Ishikawa (cell line): ENCODE results near the gene CAMKK1.

Experiments used
- CEBPB ChIP-seq: IDR thresholded peaks from 2 replicates; pipeline ENCODE4 v1.6.1; 2012
- CREB1 ChIP-seq: IDR thresholded peaks from 2 replicates; pipeline ENCODE4 v1.6.1; 2012; ENCODE audit warnings: low read depth
- EGR1 ChIP-seq: IDR thresholded peaks from 2 replicates; pipeline ENCODE4 v1.6.1; 2012
- EP300 ChIP-seq: IDR thresholded peaks from 2 replicates; pipeline ENCODE4 v1.6.1; 2012; ENCODE audit warnings: borderline replicate concordance
- FOXM1 ChIP-seq: IDR thresholded peaks from 2 replicates; pipeline ENCODE4 v1.6.1; 2012; ENCODE audit warnings: low read depth, borderline replicate concordance
- NFIC ChIP-seq: IDR thresholded peaks from 2 replicates; pipeline ENCODE4 v1.6.1; 2012
- RAD21 ChIP-seq: IDR thresholded peaks from 2 replicates; pipeline ENCODE4 v1.6.1; 2012; ENCODE audit warnings: low read depth
- TAF1 ChIP-seq: IDR thresholded peaks from 2 replicates; pipeline ENCODE4 v1.6.1; 2012; ENCODE audit warnings: low read depth, mild to moderate bottlenecking
- TCF12 ChIP-seq: IDR thresholded peaks from 2 replicates; pipeline ENCODE4 v1.6.1; 2012; ENCODE audit warnings: low read depth
- TEAD4 ChIP-seq: IDR thresholded peaks from 2 replicates; pipeline ENCODE4 v1.6.1; 2012
- YY1 ChIP-seq: IDR thresholded peaks from 2 replicates; pipeline ENCODE4 v1.6.1; 2012; ENCODE audit warnings: low read depth
- ZBTB7A ChIP-seq: IDR thresholded peaks from 2 replicates; pipeline ENCODE4 v1.6.1; 2012; ENCODE audit warnings: low read depth
- TF ChIP-seq, protein P1 (sequence below): IDR thresholded peaks from 2 replicates; pipeline ENCODE4 v1.6.1; 2012
- TF ChIP-seq, protein P2 (sequence below): IDR thresholded peaks from 2 replicates; pipeline ENCODE4 v1.6.1; 2012
- TF ChIP-seq, protein P3 (sequence below): IDR thresholded peaks from 2 replicates; pipeline ENCODE4 v1.6.1; 2012; ENCODE audit warnings: low read depth, mild to moderate bottlenecking

The CAMKK1 gene

DNA sequence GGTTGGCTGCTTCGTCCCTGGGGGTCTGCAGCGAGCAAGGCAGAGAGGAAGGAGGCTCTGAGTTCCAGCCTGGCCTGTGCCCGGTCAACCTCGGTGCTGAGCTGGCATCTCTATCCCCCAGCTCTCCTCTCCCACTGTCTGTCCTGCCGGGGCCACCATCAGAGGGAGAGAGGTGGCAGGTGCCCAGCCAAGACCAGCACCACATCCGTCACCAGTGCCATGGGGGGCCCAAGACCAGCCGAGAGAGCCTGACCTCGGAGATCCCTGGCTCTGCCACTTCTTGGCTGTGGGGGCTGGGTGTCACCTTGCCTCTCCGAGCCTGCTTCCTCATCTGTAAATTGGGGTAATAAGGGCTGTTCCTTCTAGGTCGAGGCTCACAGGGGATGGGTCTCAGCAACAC is 24.0 kb upstream of the CAMKK1 start:
- TF ChIP-seq, protein P1, sequence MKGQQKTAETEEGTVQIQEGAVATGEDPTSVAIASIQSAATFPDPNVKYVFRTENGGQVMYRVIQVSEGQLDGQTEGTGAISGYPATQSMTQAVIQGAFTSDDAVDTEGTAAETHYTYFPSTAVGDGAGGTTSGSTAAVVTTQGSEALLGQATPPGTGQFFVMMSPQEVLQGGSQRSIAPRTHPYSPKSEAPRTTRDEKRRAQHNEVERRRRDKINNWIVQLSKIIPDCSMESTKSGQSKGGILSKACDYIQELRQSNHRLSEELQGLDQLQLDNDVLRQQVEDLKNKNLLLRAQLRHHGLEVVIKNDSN, result no peak
- TF ChIP-seq RAD21, result no peak
- TF ChIP-seq, protein P2, sequence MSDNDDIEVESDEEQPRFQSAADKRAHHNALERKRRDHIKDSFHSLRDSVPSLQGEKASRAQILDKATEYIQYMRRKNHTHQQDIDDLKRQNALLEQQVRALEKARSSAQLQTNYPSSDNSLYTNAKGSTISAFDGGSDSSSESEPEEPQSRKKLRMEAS, result no peak
- TF ChIP-seq YY1, result no peak
- TF ChIP-seq TCF12, result no peak
- no peak for TF ChIP-seq EGR1

DNA sequence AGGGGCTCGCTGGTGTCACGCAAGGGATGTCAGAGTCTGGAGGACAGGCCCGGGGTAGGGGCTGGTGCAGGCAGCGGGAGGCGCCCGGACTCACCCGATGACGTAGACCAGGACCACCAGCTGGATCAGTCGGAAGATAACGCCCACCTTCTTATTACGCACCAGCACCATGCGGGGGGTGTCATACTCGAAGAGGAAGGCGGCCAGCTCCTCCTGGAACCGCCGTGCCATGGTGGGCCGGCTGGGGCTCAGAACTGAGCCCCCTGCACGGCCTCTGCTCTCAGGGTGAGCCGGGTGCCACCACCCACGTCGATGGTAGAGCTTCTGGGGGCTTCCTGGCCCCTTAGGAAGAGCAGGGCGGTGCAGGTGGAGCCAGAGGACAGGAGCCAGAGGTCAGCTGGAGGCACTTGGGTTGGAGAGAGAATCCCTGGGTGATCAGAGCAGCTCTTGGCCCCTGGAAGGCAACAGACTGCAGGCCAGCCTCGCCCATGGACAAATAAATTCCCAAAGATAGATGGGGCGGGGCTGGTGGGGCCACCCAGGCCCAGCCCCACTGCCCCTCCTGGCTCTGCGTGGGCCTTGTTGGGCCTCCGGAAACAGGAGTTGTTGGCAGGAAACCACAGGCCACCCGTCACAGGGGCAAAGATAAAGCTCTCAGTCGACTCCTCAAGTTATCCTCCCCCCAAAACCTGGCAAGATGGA is 23.3 kb upstream of the CAMKK1 start, which contains the start of gene P2RX1:
TSS of gene P2RX1 (minus strand) at position 471 of the 702 bp plus-strand sequence. CDS start at position 231, 240 bp downstream.
- TF ChIP-seq EP300 (no peak), YY1 (no peak)

DNA sequence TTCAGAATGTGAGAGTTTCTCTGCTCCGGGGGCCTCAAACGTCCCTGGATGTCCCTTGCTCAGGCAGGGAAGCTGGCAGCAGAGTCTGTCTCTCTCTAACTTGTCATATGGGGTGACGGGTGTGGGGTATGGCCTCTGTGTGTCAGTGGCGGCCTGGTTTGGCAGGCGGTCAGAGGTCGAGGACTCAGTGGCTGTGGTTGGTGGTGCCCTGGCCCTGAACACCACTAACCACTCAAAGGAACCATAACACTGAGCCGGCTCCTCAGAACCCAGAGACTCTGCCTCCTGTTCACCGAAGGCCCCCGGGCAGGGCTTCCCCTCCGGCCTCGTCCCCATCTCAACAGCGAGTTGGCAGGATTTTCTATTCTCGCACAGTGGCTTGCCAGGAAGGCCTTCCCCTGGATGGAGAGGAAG is 22.7 kb upstream of the CAMKK1 start:
- TF ChIP-seq FOXM1 (no peak), TEAD4 (no peak), NFIC (no peak), TCF12 (no peak), RAD21 (no peak), EP300 (no peak), CREB1 (no peak)
- TF ChIP-seq, protein P3, sequence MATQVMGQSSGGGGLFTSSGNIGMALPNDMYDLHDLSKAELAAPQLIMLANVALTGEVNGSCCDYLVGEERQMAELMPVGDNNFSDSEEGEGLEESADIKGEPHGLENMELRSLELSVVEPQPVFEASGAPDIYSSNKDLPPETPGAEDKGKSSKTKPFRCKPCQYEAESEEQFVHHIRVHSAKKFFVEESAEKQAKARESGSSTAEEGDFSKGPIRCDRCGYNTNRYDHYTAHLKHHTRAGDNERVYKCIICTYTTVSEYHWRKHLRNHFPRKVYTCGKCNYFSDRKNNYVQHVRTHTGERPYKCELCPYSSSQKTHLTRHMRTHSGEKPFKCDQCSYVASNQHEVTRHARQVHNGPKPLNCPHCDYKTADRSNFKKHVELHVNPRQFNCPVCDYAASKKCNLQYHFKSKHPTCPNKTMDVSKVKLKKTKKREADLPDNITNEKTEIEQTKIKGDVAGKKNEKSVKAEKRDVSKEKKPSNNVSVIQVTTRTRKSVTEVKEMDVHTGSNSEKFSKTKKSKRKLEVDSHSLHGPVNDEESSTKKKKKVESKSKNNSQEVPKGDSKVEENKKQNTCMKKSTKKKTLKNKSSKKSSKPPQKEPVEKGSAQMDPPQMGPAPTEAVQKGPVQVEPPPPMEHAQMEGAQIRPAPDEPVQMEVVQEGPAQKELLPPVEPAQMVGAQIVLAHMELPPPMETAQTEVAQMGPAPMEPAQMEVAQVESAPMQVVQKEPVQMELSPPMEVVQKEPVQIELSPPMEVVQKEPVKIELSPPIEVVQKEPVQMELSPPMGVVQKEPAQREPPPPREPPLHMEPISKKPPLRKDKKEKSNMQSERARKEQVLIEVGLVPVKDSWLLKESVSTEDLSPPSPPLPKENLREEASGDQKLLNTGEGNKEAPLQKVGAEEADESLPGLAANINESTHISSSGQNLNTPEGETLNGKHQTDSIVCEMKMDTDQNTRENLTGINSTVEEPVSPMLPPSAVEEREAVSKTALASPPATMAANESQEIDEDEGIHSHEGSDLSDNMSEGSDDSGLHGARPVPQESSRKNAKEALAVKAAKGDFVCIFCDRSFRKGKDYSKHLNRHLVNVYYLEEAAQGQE, result no peak
- TF ChIP-seq, protein P2, result no peak
- TF ChIP-seq, protein P1, result no peak

DNA sequence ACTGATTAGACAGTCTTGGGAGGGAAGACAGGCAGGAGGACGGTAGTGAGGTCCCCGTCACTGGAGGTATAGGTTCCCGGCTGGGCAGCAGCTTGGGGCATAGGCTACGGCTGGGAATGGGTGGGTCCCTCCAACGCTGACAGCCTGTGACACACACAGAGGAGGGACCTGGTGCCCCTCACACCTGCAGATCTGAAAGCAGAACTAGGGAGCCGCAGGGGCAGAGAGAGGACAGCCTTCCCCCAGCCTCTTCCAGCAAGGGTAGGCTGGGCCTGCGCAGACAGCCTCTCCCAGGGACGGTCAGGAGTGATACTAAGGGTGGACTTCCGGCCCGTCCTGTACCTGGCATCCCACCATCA is 21.4 kb upstream of the CAMKK1 start:
- TF ChIP-seq NFIC, result no peak
- no peak for TF ChIP-seq RAD21
- no peak for TF ChIP-seq TCF12
- TF ChIP-seq, protein P1, result no peak
- TF ChIP-seq YY1, result no peak
- no peak for TF ChIP-seq ZBTB7A

DNA sequence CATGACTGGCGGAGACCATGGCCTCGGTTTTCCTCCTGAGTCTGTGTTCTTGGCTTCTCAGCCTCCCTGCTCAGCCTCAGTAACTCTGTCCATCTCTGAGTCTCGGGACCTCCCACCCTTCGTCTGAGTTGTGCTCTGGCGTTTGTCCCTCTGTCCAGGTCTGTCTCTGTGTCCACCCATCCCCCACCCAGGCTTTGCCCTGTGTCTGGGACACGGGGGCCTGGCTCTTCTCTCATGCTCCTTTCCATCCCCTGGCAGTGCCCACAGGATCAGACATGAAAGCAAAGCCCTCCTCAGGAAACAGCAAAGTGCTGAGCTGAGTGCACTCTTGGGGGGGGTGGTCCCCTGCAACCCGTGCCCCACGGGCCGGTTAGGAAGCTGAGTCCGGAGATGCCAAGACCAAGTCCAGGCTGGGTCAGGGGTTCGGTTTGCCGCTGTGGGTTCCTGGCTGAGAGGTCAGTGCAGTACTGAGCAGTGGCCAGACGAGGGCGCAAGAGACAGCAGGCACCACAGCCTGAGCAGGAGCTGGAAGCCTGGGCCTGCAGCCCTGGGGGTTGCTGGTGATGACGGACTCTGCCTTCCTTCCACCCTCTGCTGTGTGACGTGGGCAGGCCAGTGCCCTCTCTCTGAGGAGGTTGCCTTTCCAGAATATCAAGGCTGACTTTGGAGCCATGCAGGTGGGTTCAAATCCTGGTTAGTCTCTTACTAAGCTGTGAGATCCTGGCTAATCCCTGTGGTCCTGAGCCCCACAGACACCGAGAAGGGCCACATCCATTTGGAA is 20.9 kb upstream of the CAMKK1 start:
- peak; percentile 94 for TF ChIP-seq RAD21
- no peak for TF ChIP-seq ZBTB7A
- no peak for TF ChIP-seq CEBPB
- TF ChIP-seq, protein P2, result no peak
- TF ChIP-seq TEAD4, result no peak

DNA sequence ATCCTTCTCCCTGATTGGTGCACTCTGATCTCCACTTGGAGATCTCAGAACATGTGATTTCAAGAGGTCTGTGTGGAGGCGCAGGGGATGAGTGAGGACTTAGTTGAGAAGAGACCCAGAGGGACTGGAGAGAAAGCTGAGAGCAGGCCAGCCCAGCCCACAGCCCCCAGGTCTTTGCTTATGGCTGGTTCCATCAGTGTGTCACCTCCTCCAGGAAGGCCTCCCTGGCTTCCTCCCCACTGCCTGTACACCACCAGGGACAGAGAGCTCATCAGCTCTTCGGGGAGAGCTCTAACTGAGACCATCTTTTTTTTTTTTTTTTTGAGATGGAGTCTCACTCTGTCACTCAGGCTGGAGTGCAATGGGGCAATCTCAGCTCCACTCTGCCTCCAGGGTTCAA is 20.0 kb upstream of the CAMKK1 start:
- TF ChIP-seq TEAD4 (no peak), RAD21 (no peak), TAF1 (no peak), EP300 (no peak), CEBPB (no peak), NFIC (no peak), EGR1 (no peak), TCF12 (no peak), ZBTB7A (no peak), CREB1 (no peak)
- TF ChIP-seq, protein P1, result no peak
- TF ChIP-seq, protein P2, result no peak
- TF ChIP-seq, protein P3, result no peak
